Stimulated activated CD8-positive, alpha-beta memory T cell treated with anti-CD3 and anti-CD28 coated beads, Interleukin-12 subunit alpha, Interleukin-12 subunit beta, amount 100 ng/mL, for 4 hours (primary cell): ENCODE results near the gene ADNP.
"Not testable (repeated sequence)": the region's sequence is repeated elsewhere in the genome, so short reads cannot be mapped to it uniquely, and the experiment has no call there.

Experiments used
- DNase-seq: peaks from one replicate; pipeline ENCODE4 v3.0.0-alpha.2; 2020; ENCODE audit warnings: low read depth

ADNP gene

DNA sequence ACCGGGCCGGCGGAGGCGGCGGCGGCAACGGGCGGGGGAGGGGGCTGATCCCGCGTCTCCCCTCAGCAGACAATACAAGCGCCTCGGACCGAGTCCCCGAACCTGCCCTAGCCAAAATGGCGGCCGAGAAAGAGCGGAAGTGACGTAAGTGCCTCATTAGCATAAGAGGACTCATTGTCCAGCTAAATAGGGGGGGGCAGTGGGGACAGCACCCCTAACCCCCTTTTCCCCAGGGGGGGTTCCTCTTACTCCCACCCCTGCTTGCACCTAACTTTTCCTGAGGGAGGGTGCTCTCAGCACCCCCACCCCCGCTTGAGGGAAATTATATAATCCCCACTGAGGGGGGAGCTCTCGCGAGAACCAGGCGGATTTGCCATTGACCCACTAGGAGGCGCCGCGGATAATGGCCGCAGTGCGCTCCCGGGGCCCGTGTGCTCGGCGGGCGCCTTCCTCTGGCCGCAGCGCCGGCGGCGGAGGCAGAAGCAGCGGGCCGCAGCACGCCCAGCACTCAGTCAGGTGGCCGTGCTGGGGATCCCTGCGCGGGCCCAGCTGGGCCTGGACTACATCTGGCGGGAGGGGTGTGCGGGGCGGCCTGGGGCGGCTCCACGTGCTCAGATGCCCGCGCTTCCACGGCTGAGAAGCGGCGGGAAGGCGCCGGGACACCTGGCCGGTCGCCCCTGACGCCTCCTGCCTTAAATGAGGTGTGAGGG is at the start of gene ADNP:
TSS of gene ADNP (minus strand) at position 132 of the 710 bp plus-strand sequence. CDS start 27,441 bp downstream, outside the sequence.
- peak; percentile 77 for DNase-seq

DNA sequence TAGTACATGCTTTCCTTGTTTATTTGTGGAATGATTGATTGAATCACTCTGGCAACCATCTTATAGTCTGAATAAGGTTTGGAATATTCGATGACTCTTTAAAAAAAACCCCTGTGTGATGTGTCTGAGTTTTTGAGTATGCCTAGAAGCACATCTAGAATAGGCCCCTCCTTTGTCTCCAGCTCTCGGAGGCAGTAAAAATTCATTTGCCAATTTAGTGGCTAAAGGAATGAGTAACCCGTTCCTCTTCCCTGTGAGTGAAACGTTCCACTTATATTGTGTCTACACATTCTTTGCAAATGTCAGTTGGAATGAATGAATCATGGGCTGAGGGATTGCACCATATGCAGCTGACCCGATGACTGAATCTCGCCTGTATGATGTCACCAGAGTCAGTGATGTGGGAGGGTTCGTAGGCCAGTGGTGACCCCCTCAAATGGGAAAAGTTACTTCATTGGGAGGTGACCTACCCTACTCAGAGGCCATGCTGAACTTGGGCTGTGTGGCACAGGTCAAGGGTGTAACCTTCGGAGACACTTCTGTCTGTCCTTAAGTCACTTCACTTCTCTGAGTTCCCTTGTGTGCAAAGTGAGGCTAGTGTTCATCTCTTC is 48.9 kb upstream of the ADNP start:
- DNase-seq: no peak

DNA sequence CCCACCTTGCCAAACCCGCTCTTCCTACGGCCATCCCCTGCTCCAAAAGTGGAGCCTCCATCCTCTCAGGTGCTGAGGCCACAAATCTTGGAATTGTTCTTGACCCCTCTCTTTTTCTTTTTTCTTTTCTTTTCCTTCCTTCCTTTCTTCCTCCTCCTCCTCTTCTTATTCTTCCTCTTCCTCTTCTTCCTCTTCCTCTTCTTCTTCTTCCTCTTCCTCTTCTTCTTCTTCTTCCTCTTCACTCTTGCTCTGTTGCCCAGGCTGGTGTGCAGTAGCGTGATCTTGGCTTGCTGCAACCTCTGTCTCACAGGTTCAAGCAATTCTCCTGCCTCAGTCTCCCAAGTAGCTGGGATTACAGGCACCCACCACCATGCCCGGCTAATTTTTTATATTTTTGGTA is 47.3 kb upstream of the ADNP start:
- DNase-seq: not testable (repeated sequence)

DNA sequence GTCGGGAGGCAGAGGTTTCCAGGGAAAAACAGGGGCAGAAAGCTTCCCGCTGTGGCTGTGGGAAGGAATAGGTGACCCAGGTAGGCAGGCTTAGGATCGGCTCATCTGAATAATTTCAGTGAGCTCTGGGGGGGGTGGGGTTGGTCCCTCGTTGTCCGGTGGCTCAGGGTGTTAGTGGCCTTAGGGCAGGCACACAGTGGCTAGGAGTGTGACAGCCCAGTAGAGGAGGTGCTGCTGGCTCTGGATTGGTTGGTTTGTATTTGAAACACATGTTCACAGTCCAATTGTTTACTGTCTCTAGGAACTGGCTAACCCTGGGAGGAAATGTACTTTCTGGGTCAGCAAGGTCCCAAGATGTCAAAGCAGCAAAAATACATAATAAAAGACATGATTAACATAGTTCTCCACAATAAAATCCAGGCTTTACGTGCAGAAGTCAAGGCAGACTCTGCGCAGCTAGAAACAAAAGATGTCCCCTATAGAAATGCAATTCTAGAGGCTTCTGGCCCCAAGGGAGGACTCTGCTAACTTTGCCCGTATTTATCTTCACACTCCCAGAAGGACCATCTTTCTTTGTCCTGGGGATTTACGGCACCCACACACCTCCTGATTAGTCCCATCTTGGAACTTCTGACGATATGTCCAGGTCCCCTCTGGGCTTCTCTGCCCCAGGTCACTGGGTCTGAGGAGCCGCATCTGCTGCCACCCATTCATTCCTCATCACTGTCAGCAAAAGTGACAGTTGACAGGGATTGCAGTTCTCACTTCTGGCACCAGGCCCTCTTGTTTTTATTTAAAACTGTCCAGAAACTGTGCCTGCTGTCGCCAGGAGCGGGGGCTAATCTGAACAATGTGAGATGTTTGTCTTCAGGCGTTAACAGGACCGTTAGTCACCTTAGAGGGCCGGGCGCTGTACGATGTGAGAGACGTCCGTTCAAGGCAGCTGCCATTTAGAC is 46.1 kb upstream of the ADNP start:
- no peak for DNase-seq

DNA sequence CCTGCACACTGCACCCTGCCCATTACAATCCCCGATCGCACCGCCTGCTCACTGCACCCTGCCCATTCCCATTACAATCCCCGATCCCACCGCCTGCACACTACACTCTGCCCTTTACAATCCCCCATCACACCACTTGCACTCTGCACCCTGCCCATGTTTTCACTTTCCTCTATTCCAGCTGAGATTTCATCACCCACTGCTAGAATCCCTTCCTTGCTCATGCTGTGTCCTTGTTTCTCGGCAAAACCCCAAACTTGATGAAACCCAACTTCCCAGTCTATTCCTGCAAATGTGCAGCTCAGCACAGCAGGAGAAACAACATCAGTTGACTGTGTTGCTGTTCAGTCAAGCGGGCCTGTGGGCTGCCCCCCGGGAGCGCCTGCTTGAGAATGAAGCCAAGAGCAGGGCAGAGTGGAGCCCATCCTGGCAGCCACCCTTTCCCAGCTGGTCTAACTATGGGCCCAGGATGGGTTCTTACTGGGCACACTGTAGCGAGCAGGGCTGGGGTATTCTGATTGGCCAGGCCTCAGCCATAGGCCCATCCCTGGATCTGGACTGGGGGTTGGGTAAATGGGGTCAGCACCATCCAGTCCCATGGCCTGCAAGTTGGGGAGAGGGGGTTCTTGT is 44.6 kb upstream of the ADNP start:
- DNase-seq: no peak

DNA sequence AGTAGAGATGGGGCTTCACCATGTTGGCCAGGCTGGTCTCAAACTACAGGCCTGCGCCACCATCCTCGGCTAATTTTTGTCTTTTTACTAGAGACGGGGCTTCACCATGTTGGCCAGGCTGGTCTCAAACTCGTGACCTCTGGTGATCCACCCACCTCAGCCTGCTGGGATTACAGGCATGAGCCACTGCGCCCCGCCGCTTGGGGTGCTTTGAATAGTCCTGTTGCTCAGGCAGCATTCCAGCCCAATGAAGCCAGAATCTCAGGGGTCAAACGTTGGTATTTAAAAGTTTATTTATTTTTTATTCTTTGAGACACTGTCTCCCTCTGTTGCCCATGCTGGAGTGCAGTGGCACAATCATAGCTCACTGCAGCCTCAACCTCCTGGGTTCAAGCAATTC is 38.7 kb upstream of the ADNP start:
- no peak for DNase-seq

DNA sequence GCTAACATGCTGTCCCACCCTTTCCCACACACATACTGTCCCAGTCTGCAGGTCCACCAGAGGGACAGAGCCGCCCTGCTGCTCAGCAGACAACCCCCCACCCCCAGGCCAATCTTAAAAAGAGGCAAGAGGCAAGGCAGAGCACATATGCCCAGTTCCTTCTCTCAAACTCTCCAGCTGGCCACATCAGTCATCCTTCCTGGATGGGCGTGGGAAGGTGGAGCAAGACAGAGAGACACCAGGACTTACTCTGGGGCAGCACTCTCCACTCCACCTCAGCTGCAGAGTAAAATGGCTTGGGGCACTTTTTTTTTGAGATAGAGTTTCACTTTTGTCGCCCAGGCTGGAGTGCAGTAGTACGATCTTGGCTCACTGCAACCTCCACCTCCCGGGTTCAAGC is 38.2 kb upstream of the ADNP start:
- DNase-seq: no peak

DNA sequence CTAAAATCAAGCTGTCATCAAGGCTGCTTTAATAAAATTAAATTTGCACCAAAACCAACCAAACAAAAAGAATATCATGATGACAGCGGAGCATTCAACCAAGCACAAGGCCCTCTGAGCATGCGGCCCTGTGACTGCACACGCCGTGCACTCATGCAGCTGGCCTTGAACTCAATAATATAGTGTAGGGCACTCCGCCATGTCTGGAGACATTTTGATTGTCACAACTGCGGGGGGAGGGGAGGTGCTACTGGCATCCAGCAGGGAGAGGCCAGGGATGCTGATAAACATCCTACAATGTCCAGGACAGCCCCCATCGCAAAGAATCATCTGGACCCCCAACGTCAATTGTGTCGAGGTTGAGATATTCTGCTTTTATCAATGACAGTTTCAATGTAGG is 37.1 kb upstream of the ADNP start:
- no peak for DNase-seq

DNA sequence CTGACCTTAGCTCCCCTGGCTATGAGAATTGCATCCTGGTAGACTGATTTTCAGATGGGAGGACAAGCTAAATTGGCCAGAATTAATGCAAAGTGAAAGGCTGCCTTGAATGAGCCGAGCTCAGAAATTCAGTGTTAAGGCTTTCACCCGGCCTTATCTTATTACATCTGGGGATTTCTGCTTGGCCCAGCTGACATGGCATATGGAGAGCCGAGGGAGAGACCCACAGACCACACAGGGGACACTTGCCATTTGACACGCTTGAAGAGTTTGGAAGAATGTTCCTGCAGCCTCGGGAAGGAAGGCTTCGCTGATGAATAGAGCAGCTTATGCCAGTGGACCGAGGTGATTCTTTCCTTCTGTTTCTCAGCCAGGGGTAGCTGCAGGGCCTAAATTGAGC is 36.3 kb upstream of the ADNP start:
- DNase-seq: no peak

DNA sequence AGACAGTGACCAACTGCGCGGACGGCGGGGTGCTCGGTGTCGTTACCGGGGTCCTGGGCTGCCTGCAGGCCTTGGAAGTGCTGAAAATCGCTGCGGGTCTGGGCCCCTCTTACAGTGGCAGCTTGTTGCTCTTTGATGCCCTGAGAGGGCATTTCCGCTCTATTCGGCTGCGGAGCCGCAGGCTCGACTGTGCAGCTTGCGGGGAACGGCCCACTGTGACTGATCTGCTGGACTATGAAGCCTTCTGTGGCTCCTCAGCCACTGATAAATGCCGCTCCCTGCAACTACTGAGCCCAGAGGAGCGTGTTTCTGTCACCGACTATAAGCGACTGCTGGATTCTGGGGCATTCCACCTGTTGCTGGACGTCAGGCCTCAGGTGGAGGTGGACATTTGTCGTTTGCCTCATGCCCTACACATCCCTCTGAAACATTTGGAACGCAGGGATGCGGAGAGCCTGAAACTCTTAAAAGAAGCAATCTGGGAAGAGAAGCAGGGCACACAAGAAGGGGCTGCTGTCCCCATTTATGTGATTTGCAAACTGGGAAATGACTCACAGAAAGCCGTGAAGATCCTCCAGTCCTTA is 28.4 kb upstream of the ADNP start:
- DNase-seq: no peak

DNA sequence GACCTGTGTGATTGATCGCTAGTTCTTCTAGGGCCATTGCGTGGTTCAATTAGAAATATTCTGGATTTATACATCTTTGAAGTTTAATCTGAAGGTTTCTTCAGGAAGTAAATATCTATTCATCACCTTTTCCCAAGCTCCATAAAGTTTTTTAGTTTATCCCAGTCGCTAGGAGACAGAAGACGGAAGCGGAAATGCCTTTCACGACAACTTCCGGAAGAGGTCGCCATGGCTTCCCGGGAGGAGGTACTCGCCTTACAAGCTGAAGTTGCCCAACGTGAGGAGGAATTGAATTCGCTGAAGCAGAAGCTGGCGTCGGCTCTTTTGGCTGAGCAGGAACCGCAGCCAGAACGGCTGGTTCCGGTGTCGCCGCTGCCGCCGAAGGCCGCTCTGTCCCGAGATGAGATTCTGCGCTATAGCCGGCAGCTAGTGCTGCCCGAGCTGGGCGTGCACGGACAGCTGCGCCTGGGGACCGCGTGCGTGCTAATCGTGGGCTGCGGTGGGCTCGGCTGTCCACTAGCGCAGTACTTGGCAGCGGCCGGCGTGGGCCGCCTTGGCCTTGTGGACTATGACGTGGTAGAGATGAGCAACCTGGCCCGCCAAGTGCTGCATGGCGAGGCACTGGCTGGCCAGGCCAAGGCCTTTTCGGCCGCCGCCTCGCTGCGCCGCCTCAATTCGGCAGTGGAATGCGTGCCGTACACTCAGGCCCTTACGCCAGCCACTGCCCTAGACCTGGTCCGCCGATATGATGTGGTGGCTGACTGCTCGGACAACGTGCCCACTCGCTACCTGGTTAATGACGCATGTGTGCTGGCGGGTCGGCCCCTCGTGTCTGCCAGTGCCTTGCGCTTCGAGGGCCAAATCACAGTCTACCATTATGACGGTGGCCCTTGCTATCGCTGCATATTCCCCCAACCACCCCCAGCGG is 27.6 kb upstream of the ADNP start, which contains the start of gene MOCS3:
TSS of gene MOCS3 (plus strand) at position 204 of the 928 bp plus-strand sequence. CDS start at position 229, 25 bp downstream.
- DNase-seq: peak; percentile 66

DNA sequence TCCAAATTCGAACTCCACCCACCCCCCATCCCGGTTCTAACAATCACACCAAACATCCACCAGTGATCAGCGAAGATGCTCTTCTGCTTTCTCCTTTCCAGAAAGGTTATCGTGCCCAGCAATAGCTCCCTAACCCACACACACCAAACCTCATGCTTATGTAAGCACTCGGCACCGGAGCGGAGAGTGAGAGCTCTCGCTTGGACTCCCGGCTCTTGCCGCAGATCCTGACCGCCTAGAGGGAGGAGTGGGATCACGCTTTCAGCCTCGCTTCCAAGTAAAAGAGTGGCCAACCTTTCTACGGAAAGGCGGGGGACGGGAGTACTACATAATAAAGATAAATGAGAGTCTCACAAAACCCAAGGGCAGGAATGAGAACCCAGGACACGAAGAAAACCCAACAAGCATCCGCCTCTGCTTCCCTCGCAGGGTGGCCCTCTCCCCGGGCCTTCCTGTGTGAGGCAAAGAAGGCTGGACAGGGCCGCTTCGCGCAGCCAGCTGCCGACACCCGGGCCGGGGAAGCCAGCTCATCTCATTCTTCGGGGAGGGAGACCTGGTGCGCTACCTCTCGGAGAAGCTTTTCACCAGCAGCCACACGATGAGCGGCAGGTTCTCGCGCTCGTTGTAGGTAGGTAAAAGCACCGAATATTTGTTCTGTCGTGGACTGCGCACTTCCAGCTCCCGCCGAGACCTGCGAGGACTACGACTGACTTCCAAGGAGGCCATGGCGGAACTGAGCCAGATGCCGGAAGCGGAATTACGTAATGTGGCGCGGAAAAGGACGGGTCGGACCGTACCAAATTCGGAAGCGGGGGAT is 26.8 kb upstream of the ADNP start, which contains the start of gene DPM1:
TSS of gene DPM1 (minus strand) at position 735 of the 817 bp plus-strand sequence. CDS start at position 726, 9 bp downstream.
- DNase-seq: peak; percentile 74

DNA sequence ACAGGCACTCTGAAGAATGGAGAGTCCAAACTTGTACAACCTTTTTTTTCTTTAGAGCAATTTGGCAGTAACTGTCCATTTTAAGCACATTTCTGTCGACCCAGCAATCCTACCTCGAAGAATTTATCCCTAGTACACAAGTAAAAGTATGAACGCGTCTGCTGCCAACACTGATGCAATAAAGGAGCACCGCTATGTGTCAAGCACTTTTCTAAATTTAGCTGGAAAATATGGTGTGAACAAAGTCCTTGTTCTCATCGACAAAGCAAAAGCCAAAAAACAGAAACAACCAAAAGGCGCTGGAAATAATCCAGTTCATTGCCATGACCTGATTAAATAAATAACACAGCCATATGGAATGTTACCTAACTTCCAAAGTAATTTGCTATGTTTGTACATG is 26.0 kb upstream of the ADNP start:
- no peak for DNase-seq

DNA sequence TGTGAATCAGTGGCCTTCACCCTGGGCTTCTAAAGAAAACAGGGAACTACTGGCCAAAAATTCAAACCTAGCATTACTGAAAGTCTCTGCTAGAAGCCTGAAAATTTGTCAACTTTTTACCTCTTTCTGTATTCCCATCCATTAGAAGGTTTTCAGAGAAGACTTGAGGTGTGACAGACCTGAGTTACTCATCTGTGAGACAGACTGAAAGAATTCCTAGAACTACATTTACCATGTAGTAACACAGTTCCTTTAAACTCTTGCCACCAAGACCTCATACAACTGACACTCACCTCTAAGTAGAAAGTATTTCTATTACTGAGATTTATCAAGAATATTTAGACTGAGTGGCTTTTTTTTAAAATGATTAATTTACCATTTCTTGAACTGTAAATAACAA is 22.6 kb upstream of the ADNP start:
- no peak for DNase-seq

DNA sequence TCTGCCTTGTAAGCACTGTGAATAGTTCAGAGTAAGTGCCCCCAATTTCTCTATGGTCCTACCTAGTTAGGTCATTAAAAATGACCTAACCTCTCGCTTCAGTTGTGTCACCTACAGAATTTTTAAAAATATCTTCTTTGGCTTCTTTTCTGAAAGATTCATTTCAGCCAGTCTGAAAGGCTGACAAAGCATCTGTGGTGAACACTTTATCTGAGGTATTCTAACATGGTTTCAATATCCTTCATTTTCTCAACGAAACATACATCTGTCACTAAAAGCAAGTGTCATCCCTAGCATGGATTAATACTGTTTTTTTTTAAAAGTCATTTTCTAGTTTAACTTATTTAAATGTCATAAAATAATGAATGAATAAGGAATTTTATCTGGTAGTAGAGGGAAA is 22.0 kb upstream of the ADNP start:
- DNase-seq: no peak

DNA sequence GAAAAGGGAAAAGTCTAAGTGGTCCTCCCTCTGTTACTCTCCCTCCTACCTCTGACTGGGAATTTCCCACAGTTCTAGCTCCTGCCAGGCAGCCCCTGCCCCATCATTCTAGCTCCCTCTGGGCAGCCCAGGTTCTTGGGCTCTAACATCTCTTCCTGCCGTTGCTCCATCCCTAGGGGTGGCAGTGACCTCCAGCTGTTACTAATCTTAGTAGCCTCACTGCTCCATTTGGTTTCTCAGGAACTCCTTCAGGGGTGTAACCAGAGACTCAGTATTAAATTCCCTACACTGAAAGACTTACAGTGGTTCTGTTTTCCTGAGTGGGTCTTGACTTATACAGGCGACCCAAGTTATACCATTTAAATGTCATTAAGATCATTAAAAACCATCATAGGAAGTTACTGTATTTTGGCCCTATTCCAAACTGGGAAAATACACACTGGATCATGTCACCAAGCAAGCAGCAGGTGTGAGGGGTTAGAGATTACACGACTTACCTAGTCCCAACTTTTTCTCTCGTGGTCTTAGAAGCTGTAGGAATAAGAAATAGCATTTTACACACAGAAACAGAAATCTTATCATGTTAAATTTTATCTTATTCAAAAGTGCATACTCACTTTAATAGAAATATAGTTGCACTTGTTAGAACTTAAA is 17.0 kb upstream of the ADNP start:
- DNase-seq: no peak

DNA sequence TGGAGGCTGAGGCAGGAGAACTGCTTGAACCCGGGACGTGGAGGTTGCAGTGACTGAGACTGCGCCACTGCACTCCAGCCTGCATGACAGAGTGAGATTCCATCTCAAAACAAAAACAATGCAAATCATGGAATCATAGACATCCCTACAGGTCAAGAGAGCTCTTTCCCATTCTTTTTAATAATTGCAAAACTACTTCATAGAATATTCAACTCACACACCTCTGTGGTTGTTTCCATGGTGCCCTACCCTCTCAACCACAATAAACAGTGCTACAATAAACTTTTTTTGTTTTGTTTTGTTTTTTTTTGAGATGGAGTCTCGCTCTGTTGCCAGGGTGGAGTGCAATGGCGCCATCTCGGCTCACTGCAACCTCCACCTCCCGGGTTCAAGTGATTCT is 11.8 kb upstream of the ADNP start:
- DNase-seq: no peak

DNA sequence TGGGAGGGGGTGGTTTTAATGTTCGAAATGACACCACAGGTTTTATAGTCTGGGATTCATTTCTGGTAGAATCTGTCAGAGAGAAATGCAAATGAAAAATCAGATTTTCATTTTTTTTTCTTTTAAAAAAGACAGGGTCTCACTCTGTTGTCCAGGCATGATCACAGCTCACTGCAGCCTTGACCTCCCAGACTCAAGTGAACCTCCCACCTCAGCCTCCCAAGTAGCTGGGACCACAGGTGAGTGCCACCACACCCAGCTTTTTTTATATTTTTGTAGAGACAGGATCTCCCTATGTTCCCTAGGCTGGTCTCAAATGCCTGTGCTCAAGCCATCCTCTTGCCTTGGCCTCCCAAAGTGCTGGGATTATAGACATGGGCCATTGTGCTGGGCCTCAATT is 2.4 kb upstream of the ADNP start:
- DNase-seq: no peak

DNA sequence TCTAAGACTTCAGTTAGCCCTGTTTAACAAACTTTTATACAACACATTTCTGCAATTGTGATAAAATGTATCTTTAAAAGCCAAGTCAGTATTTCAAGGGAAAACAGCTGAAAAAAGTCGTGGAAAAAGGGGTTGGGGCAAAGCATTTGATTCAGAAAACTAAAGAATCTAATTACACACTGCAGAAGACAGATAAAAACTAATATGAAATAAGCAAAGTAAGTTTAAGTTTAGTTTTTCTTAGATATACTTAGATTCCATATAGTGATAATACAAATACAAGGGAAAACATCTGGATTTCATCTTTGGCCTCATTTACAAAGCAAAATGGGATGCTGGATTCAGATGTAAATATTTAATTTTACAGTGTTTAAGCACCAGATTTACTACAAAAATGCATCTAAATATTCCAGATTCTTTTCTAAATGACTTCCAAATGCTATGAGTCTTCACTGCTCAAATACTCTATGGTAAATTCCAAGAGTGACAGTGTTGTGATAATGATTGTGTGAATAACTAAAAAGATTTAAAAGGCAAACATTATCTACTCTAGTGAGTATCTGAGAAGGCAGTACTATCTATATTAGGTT is 1.5 kb upstream of the ADNP start:
- no peak for DNase-seq
